ENCODE results near the gene SLC6A13.

DNA sequence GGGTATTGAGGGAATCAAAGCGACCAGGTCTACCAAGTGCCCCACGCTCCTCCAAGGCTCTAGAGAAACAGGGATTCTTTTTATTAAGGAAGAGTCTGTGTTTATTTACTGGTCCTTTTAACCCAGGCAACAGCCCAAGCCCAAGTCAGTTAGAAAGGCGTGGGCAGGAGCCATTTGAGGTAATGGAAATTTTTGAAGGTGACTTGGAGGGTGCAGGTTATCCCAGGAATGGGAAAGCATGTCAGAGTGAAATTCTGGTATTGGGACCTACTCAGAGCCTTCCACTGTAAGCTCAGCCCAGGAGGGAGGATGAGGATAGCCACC is 51.5 kb downstream of the SLC6A13 start:
- TF ChIP-seq PPARA (CRISPR knock-in tag; IDR thresholded peaks at IDR 0.05; ENCODE audit: borderline replicate concordance), result no peak
- TF ChIP-seq ARNTL (CRISPR knock-in tag; IDR thresholded peaks at IDR 0.05; ENCODE audit: borderline replicate concordance, low read depth), result no peak
- TF ChIP-seq, protein P1, sequence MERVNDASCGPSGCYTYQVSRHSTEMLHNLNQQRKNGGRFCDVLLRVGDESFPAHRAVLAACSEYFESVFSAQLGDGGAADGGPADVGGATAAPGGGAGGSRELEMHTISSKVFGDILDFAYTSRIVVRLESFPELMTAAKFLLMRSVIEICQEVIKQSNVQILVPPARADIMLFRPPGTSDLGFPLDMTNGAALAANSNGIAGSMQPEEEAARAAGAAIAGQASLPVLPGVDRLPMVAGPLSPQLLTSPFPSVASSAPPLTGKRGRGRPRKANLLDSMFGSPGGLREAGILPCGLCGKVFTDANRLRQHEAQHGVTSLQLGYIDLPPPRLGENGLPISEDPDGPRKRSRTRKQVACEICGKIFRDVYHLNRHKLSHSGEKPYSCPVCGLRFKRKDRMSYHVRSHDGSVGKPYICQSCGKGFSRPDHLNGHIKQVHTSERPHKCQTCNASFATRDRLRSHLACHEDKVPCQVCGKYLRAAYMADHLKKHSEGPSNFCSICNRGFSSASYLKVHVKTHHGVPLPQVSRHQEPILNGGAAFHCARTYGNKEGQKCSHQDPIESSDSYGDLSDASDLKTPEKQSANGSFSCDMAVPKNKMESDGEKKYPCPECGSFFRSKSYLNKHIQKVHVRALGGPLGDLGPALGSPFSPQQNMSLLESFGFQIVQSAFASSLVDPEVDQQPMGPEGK (CRISPR knock-in tag; IDR thresholded peaks at IDR 0.05; ENCODE audit: borderline replicate concordance), result no peak
- TF ChIP-seq, protein P2, sequence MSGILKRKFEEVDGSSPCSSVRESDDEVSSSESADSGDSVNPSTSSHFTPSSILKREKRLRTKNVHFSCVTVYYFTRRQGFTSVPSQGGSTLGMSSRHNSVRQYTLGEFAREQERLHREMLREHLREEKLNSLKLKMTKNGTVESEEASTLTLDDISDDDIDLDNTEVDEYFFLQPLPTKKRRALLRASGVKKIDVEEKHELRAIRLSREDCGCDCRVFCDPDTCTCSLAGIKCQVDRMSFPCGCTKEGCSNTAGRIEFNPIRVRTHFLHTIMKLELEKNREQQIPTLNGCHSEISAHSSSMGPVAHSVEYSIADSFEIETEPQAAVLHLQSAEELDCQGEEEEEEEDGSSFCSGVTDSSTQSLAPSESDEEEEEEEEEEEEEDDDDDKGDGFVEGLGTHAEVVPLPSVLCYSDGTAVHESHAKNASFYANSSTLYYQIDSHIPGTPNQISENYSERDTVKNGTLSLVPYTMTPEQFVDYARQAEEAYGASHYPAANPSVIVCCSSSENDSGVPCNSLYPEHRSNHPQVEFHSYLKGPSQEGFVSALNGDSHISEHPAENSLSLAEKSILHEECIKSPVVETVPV (CRISPR knock-in tag; IDR thresholded peaks at IDR 0.05), result no peak
- TF ChIP-seq TOX (CRISPR knock-in tag; IDR thresholded peaks at IDR 0.05; ENCODE audit: borderline replicate concordance), result no peak
- TF ChIP-seq, protein P3, sequence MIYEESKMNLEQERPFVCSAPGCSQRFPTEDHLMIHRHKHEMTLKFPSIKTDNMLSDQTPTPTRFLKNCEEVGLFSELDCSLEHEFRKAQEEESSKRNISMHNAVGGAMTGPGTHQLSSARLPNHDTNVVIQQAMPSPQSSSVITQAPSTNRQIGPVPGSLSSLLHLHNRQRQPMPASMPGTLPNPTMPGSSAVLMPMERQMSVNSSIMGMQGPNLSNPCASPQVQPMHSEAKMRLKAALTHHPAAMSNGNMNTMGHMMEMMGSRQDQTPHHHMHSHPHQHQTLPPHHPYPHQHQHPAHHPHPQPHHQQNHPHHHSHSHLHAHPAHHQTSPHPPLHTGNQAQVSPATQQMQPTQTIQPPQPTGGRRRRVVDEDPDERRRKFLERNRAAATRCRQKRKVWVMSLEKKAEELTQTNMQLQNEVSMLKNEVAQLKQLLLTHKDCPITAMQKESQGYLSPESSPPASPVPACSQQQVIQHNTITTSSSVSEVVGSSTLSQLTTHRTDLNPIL (CRISPR knock-in tag; IDR thresholded peaks at IDR 0.05; ENCODE audit: low read depth), result no peak
- no peak for TF ChIP-seq ZFP30 (CRISPR knock-in tag; IDR thresholded peaks at IDR 0.05)

All from SK-N-SH treated with all-trans-retinoic acid at 6 μM for 48 hours (cell line).